IPS-18c (cell line): ENCODE results near the gene ITGB1.

Experiments
- H3K4me3 ChIP-seq: 2 replicates; pipeline ENCODE4 v1.7.0; 2013; ENCODE audit warnings: low read depth, mild to moderate bottlenecking, low read length, moderate library complexity; ENCODE audit not compliant: insufficient read depth
- H3K9me3 ChIP-seq: one replicate; pipeline ENCODE4 v1.6.1; 2013; ENCODE audit warnings: mild to moderate bottlenecking, low read length, moderate library complexity; ENCODE audit not compliant: control insufficient read depth, insufficient read depth

The ITGB1 gene

DNA sequence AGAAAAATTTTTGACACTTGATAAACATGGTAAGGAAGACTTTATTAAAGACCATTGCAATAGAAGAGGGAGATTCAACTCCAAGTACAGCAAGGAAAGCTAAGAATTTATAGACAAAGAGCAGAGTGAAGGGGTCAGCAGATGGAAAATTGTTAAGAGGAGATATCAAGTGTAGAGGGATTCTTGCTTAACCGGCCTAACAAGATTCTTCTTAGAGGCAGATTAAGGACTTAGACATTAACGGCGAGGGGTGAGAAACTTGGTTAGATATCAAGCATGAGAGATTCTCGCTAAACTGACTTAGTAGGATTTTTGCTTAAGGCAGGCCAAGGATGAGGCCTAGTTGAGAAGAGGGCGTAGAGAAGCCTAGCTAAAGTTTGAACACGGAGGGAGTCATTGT lies 76.0 kb downstream of the ITGB1 start:
- H3K4me3 ChIP-seq, result no peak overlapping the region
- H3K9me3 ChIP-seq, result no peaks in the 10 kb centered on the region

DNA sequence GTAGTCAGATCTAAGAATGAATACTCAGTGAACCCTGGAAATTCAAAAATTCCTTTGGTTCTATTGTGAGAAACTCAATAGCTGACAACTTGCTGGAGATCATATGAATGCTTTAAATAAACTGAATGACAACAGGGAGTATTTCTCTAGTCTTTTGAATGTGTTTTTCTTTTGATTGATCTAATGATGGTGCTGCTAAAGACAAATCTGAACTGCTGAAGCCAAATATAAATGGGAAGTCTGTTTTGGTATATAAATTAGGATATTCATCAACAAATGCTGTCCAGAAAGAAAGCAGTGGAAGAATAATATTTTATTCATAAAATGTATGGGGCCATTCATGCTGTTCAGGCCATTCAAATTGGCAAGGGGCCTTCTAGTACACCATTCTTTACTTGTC lies 79.4 kb downstream of the ITGB1 start:
- H3K9me3 ChIP-seq, result no peaks in the 10 kb centered on the region
- H3K4me3 ChIP-seq, result no peak overlapping the region

- Histone ChIP-seq H3K9me3 (no peaks in the 10 kb centered on the region), H3K4me3 (no peak overlapping the region)
Measured at GRCh38 chr10:32877915-32878314, 80.1 kb downstream of the ITGB1 start.

DNA sequence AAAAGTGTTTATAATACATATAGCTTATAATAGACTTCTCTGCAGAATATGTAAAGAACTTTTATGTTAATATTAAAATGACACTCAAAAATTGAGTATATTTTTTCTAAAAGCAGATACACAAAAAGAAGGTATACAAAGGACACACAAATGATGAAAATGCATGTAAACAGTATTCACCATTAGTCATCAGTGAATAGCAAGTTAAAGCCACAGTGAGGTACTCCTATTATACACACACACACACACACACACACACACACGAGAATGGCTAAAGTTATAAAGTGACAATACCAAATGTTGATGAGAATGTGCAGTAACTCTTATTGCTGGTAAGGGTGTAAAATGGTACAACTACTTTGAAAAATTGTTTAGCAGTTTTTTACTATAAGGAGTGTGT lies 92.9 kb downstream of the ITGB1 start:
- Histone ChIP-seq H3K4me3 (no peak overlapping the region), H3K9me3 (no peaks in the 10 kb centered on the region)

DNA sequence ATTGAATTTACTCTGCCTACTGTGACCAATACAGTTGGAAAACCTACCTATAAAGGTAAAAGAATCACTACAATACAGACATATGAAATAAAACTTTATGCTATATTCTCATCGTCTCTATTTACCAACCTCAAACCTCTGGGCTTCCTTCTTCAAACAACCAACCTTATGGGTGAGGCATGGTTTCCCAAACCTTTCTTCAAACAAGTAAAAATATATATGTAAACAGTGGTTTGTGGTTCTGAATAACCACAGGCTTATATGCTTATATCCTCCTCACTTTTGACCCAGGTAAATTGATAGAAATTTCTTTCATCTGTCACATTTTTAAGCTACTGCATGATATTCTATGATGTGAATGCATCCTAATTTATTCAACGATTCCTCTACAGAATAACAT lies 103.6 kb downstream of the ITGB1 start:
- no peak overlapping the region for H3K4me3 ChIP-seq
- H3K9me3 ChIP-seq, result no peaks in the 10 kb centered on the region

DNA sequence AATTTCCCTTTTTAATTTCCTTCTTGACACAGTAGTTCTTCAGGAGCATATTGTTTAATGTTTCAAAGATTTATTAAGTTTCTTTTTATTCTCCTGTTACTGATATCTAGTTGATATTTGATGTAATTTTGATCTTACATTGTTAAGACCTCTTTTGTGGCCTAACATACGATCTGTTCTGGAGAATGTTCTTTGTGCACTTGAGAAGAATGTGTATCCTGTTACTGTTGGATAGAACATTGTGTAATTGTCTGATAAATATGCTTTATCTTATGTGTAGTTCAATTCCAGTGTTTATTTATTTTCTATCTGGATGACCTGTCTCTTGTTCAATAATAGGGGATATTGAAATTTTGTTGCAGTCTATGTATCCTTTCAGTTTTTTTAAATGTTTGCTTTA lies 106.7 kb downstream of the ITGB1 start:
- Histone ChIP-seq H3K4me3 (no peak overlapping the region), H3K9me3 (no peaks in the 10 kb centered on the region)
